ENCODE measurements around the gene QARS1. TPM values are rescaled to one million over a fixed set of nuclear protein-coding genes. Genes with fewer than 3 reads are reported as not detected.

Gene QARS1
- total RNA-seq, result 402 and 417 TPM in 2 replicates
- long read RNA-seq, transcript QARS-201 (24 exons, 2,827 nt), result major isoform, 2,046 of 2,498 reads
- long read RNA-seq, transcript QARS-209 (23 exons, 2,362 nt), result minor isoform, 40 of 2,498 reads
- long read RNA-seq, partial matches to known transcripts, result 63 of 2,498 reads
- long read RNA-seq, other reads (novel, unspliced or antisense), result 345 of 2,498 reads

- DNase-seq (ENCODE audit: low spot score, unreplicated experiment), result peak; percentile 92
- Mint-ChIP-seq H3K27ac (peak within 1 kb of the TSS; percentile 99), H3K9me3 (ENCODE audit: low read depth) (no peaks in the 10 kb centered on the region), H3K36me3 (ENCODE audit: insufficient read depth) (peaks cover 15% of the 10 kb centered on the region), H3K4me1 (ENCODE audit: low read depth) (peaks cover 22% of the 10 kb centered on the region), H3K27me3 (no peaks in the 10 kb centered on the region), H3K4me3 (ENCODE audit: low read depth) (peak within 1 kb of the TSS; percentile 99)
- no peak for TF ChIP-seq CTCF (IDR thresholded peaks at IDR 0.05; ENCODE audit: unreplicated experiment)
These were observed at the start of gene QARS1 for GRCh38 chr3:49104427-49105291. Gene QARS1 (minus strand): TSS chr3:49104757. CDS start chr3:49104733, 24 bp downstream.

- H3K27ac Mint-ChIP-seq, result no peak overlapping the region
- DNase-seq (ENCODE audit: low spot score, unreplicated experiment), result no peak
- peaks cover 4% of the 10 kb centered on the region for H3K27me3 Mint-ChIP-seq
- peaks cover 4% of the 10 kb centered on the region for H3K4me1 Mint-ChIP-seq (ENCODE audit: low read depth)
- H3K9me3 Mint-ChIP-seq (ENCODE audit: low read depth), result no peaks in the 10 kb centered on the region
- TF ChIP-seq CTCF (IDR thresholded peaks at IDR 0.05; ENCODE audit: unreplicated experiment), result no peak
- no peak overlapping the region for H3K4me3 Mint-ChIP-seq (ENCODE audit: low read depth)
- no peaks in the 10 kb centered on the region for H3K36me3 Mint-ChIP-seq (ENCODE audit: insufficient read depth)
These were observed 48.9 kb upstream of the QARS1 start for GRCh38 chr3:49153349-49153912.

GRCh38 chr3:49151610-49152009 is 47.1 kb upstream of the QARS1 start:
- Mint-ChIP-seq H3K4me1 (ENCODE audit: low read depth) (no peaks in the 10 kb centered on the region), H3K9me3 (ENCODE audit: low read depth) (no peaks in the 10 kb centered on the region), H3K36me3 (ENCODE audit: insufficient read depth) (no peaks in the 10 kb centered on the region), H3K27me3 (peaks cover 7% of the 10 kb centered on the region), H3K27ac (no peak overlapping the region), H3K4me3 (ENCODE audit: low read depth) (no peak overlapping the region)
- DNase-seq (ENCODE audit: low spot score, unreplicated experiment), result no peak
- no peak for TF ChIP-seq CTCF (IDR thresholded peaks at IDR 0.05; ENCODE audit: unreplicated experiment)

- Mint-ChIP-seq H3K36me3 (ENCODE audit: insufficient read depth) (no peaks in the 10 kb centered on the region), H3K9me3 (ENCODE audit: low read depth) (no peaks in the 10 kb centered on the region), H3K4me1 (ENCODE audit: low read depth) (no peaks in the 10 kb centered on the region), H3K27me3 (peaks cover 7% of the 10 kb centered on the region), H3K4me3 (ENCODE audit: low read depth) (no peak overlapping the region), H3K27ac (peak overlapping the region; percentile 42)
- DNase-seq (ENCODE audit: low spot score, unreplicated experiment), result no peak
- no peak for TF ChIP-seq CTCF (IDR thresholded peaks at IDR 0.05; ENCODE audit: unreplicated experiment)
These were observed 43.6 kb upstream of the QARS1 start for GRCh38 chr3:49148159-49148558.

GRCh38 chr3:49140080-49140479 is 35.5 kb upstream of the QARS1 start:
- H3K4me3 Mint-ChIP-seq (ENCODE audit: low read depth), result no peak overlapping the region
- no peaks in the 10 kb centered on the region for H3K4me1 Mint-ChIP-seq (ENCODE audit: low read depth)
- H3K9me3 Mint-ChIP-seq (ENCODE audit: low read depth), result peaks cover 15% of the 10 kb centered on the region
- H3K36me3 Mint-ChIP-seq (ENCODE audit: insufficient read depth), result peaks cover 2% of the 10 kb centered on the region
- H3K27ac Mint-ChIP-seq, result no peak overlapping the region
- TF ChIP-seq CTCF (IDR thresholded peaks at IDR 0.05; ENCODE audit: unreplicated experiment), result no peak
- H3K27me3 Mint-ChIP-seq, result peaks cover 8% of the 10 kb centered on the region
- no peak for DNase-seq (ENCODE audit: low spot score, unreplicated experiment)

All from progenitor cell of endocrine pancreas (in vitro differentiated cells).